Measurements from ENCODE around the gene MAB21L4.

Gene MAB21L4

DNA sequence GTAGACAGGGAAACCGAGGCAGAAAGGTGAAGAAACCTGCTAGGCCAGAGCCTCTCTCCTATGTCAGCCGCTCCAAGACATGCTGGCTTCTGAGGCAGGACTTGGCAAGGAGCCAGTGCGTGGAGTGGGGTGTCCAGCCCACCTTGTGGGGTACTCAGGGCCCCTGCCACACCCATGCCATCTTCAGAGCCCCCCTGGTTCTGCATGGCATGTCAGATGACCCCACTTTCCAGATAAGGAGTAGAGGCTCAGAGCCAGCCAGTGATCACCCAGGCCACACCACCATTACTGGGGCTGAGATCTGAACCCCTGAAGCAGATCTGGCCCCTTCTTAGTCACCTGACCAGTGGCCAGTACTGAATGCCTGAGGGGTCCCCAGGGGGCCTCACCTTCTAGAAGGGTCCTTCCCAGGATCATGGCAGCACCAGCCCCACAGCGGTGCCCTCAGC, 24.9 kb upstream of the MAB21L4 start (continued):
- TF ChIP-seq, protein P1, sequence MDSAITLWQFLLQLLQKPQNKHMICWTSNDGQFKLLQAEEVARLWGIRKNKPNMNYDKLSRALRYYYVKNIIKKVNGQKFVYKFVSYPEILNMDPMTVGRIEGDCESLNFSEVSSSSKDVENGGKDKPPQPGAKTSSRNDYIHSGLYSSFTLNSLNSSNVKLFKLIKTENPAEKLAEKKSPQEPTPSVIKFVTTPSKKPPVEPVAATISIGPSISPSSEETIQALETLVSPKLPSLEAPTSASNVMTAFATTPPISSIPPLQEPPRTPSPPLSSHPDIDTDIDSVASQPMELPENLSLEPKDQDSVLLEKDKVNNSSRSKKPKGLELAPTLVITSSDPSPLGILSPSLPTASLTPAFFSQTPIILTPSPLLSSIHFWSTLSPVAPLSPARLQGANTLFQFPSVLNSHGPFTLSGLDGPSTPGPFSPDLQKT (IDR thresholded peaks at IDR 0.05; ENCODE audit: borderline replicate concordance, low read depth, low read length) = no peak

DNA sequence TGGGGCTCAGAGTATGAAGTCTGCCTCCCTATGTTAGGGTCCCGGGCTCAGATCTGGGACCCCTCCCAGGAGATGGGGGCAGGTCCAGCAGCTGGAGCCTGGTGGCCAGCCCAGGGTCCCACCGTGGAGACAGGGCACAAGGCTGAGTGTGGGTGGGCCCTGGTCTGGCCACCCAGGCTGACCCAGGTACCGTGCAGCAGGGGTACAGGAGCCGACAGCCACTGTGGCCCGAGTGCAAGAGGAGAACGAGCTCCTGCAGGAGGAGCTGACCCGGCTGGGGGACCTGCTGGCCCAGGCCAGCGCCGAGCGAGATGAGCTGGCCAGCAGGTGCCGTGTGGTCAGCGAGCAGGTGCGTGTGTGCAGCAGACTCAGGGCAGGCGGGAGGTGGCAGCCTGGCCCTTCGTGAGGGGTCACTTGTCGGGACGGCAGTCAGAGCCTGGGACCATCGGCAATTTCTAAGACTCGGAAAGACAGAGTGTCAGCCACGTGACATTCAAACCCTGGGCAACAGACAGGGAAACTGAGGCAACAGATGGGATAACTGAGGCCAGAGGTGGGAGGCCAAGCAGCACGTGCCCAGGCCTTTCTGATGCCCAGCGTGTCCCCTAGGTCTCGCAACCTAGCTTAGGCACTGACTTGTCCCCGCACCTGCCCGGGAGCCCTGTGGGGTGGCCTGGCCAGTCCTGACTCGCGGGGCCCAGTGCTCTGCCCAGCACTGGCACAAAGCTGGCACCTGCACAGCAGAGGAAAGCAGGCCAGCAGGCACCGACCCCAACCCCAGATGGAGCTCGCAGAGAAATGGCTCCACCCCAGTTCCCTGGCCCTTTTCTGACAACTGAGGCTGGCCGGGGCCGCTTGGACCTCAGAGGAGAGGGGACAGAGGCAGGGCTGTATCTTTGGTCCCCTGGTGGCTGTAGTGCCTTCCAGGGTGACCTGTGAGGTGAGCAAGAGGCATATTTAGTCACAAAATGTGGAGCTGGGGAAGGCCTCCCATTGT, 24.1 kb upstream of the MAB21L4 start:
- TF ChIP-seq, protein P2, sequence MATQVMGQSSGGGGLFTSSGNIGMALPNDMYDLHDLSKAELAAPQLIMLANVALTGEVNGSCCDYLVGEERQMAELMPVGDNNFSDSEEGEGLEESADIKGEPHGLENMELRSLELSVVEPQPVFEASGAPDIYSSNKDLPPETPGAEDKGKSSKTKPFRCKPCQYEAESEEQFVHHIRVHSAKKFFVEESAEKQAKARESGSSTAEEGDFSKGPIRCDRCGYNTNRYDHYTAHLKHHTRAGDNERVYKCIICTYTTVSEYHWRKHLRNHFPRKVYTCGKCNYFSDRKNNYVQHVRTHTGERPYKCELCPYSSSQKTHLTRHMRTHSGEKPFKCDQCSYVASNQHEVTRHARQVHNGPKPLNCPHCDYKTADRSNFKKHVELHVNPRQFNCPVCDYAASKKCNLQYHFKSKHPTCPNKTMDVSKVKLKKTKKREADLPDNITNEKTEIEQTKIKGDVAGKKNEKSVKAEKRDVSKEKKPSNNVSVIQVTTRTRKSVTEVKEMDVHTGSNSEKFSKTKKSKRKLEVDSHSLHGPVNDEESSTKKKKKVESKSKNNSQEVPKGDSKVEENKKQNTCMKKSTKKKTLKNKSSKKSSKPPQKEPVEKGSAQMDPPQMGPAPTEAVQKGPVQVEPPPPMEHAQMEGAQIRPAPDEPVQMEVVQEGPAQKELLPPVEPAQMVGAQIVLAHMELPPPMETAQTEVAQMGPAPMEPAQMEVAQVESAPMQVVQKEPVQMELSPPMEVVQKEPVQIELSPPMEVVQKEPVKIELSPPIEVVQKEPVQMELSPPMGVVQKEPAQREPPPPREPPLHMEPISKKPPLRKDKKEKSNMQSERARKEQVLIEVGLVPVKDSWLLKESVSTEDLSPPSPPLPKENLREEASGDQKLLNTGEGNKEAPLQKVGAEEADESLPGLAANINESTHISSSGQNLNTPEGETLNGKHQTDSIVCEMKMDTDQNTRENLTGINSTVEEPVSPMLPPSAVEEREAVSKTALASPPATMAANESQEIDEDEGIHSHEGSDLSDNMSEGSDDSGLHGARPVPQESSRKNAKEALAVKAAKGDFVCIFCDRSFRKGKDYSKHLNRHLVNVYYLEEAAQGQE (tag by site-specific recombination; IDR thresholded peaks at IDR 0.05) = no peak
- TF ChIP-seq ZNF292 (tag by site-specific recombination; IDR thresholded peaks at IDR 0.05; ENCODE audit: borderline replicate concordance, low read depth) = no peak
- TF ChIP-seq ZNF324 (tag by site-specific recombination; IDR thresholded peaks at IDR 0.05) = no peak
- TF ChIP-seq ZNF132 (tag by site-specific recombination; IDR thresholded peaks at IDR 0.05; ENCODE audit: borderline replicate concordance) = no peak
- TF ChIP-seq ZNF558 (tag by site-specific recombination; IDR thresholded peaks at IDR 0.05) = no peak
- TF ChIP-seq PRDM1 (tag by site-specific recombination; IDR thresholded peaks at IDR 0.05) = no peak
- TF ChIP-seq, protein P3, sequence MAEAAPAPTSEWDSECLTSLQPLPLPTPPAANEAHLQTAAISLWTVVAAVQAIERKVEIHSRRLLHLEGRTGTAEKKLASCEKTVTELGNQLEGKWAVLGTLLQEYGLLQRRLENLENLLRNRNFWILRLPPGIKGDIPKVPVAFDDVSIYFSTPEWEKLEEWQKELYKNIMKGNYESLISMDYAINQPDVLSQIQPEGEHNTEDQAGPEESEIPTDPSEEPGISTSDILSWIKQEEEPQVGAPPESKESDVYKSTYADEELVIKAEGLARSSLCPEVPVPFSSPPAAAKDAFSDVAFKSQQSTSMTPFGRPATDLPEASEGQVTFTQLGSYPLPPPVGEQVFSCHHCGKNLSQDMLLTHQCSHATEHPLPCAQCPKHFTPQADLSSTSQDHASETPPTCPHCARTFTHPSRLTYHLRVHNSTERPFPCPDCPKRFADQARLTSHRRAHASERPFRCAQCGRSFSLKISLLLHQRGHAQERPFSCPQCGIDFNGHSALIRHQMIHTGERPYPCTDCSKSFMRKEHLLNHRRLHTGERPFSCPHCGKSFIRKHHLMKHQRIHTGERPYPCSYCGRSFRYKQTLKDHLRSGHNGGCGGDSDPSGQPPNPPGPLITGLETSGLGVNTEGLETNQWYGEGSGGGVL (tag by site-specific recombination; IDR thresholded peaks at IDR 0.05) = no peak
- no peak for TF ChIP-seq ZNF664 (tag by site-specific recombination; IDR thresholded peaks at IDR 0.05)
- no peak for TF ChIP-seq ZNF366 (tag by site-specific recombination; conservative IDR thresholded peaks at IDR 0.05)
- TF ChIP-seq ZNF549 (tag by site-specific recombination; IDR thresholded peaks at IDR 0.05) = no peak
- no peak for TF ChIP-seq ZFP3 (tag by site-specific recombination; IDR thresholded peaks at IDR 0.05; ENCODE audit: low read depth)
- TF ChIP-seq KLF9 (tag by site-specific recombination; IDR thresholded peaks at IDR 0.05; ENCODE audit: low read depth) = no peak
- no peak for TF ChIP-seq ZBTB7A (tag by site-specific recombination; IDR thresholded peaks at IDR 0.05; ENCODE audit: low read depth)
- TF ChIP-seq, protein P4, sequence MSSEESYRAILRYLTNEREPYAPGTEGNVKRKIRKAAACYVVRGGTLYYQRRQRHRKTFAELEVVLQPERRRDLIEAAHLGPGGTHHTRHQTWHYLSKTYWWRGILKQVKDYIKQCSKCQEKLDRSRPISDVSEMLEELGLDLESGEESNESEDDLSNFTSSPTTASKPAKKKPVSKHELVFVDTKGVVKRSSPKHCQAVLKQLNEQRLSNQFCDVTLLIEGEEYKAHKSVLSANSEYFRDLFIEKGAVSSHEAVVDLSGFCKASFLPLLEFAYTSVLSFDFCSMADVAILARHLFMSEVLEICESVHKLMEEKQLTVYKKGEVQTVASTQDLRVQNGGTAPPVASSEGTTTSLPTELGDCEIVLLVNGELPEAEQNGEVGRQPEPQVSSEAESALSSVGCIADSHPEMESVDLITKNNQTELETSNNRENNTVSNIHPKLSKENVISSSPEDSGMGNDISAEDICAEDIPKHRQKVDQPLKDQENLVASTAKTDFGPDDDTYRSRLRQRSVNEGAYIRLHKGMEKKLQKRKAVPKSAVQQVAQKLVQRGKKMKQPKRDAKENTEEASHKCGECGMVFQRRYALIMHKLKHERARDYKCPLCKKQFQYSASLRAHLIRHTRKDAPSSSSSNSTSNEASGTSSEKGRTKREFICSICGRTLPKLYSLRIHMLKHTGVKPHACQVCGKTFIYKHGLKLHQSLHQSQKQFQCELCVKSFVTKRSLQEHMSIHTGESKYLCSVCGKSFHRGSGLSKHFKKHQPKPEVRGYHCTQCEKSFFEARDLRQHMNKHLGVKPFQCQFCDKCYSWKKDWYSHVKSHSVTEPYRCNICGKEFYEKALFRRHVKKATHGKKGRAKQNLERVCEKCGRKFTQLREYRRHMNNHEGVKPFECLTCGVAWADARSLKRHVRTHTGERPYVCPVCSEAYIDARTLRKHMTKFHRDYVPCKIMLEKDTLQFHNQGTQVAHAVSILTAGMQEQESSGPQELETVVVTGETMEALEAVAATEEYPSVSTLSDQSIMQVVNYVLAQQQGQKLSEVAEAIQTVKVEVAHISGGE (tag by site-specific recombination; conservative IDR thresholded peaks at IDR 0.05; ENCODE audit: low read depth) = no peak
- no peak for TF ChIP-seq ZNF211 (tag by site-specific recombination; IDR thresholded peaks at IDR 0.05; ENCODE audit: low read depth)
- TF ChIP-seq ZNF214 (tag by site-specific recombination; IDR thresholded peaks at IDR 0.05; ENCODE audit: borderline replicate concordance) = no peak
- TF ChIP-seq ZNF174 (tag by site-specific recombination; IDR thresholded peaks at IDR 0.05) = no peak
- TF ChIP-seq, protein P5, sequence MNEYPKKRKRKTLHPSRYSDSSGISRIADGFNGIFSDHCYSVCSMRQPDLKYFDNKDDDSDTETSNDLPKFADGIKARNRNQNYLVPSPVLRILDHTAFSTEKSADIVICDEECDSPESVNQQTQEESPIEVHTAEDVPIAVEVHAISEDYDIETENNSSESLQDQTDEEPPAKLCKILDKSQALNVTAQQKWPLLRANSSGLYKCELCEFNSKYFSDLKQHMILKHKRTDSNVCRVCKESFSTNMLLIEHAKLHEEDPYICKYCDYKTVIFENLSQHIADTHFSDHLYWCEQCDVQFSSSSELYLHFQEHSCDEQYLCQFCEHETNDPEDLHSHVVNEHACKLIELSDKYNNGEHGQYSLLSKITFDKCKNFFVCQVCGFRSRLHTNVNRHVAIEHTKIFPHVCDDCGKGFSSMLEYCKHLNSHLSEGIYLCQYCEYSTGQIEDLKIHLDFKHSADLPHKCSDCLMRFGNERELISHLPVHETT (tag by site-specific recombination; IDR thresholded peaks at IDR 0.05) = no peak
- no peak for TF ChIP-seq GLI2 (tag by site-specific recombination; IDR thresholded peaks at IDR 0.05; ENCODE audit: borderline replicate concordance, low read depth)
- H3K27ac ChIP-seq (ENCODE audit: extremely low read depth, low read depth, low read length) = no peak overlapping the region
- H3K4me3 ChIP-seq (ENCODE audit: low read depth, low read length) = no peak overlapping the region
- no peaks in the 10 kb centered on the region for H3K36me3 ChIP-seq (ENCODE audit: control insufficient read depth in 2 of 2, insufficient read depth in 1 of 2, low read length in 2 of 2)
- ChIA-PET CTCF (interaction anchor here (0.6 kb wide), 1 partner anchor 134 kb away, joined by 4 read pairs; no protein-coding TSS in a partner anchor), POLR2A (no interaction called here)
- no peaks in the 10 kb centered on the region for H3K9me3 ChIP-seq (ENCODE audit: control insufficient read depth, insufficient read depth, low read depth, low read length)
- 0 out of 2 replicates have a peak, but pooled peaks cover 2% of the 10 kb centered on the region for H3K4me1 ChIP-seq (ENCODE audit: control insufficient read depth, insufficient read depth, low read length)
